ENCODE measurements around the gene ZNF777. TPM values are rescaled to one million over a fixed set of nuclear protein-coding genes. Genes with fewer than 3 reads are reported as not detected.
"Not testable (repeated sequence)": the region's sequence is repeated elsewhere in the genome, so short reads cannot be mapped to it uniquely, and the experiment has no call there.

The ZNF777 gene
- total RNA-seq, 1 donor = 7.2 TPM

DNA sequence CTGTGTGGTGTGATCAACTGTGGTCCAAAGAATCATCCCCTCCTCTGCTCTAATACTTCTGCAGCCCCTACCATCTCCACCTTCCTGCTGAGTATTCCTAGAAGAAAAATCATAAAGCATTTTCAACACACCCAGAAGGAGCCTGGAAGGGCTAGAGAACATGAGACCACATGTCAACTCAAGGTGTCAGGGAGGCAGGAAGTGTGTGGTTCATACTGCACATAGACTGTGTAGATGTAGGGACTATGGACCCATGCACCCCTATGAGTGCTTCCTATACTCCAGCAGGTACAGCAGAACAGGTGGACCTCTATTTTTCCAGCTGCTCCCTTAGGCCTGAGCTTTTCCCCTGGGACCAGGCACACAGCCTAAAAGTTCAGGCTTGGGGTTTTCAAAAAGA, 39.3 kb upstream of the ZNF777 start:
- no peak for DNase-seq (ENCODE audit: low read depth)
- H3K4me3 ChIP-seq (ENCODE audit: low read depth, low read length) = no peak overlapping the region
- TF ChIP-seq, protein P1, sequence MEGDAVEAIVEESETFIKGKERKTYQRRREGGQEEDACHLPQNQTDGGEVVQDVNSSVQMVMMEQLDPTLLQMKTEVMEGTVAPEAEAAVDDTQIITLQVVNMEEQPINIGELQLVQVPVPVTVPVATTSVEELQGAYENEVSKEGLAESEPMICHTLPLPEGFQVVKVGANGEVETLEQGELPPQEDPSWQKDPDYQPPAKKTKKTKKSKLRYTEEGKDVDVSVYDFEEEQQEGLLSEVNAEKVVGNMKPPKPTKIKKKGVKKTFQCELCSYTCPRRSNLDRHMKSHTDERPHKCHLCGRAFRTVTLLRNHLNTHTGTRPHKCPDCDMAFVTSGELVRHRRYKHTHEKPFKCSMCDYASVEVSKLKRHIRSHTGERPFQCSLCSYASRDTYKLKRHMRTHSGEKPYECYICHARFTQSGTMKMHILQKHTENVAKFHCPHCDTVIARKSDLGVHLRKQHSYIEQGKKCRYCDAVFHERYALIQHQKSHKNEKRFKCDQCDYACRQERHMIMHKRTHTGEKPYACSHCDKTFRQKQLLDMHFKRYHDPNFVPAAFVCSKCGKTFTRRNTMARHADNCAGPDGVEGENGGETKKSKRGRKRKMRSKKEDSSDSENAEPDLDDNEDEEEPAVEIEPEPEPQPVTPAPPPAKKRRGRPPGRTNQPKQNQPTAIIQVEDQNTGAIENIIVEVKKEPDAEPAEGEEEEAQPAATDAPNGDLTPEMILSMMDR (IDR thresholded peaks at IDR 0.05; ENCODE audit: insufficient read depth, low read length) = no peak

DNA sequence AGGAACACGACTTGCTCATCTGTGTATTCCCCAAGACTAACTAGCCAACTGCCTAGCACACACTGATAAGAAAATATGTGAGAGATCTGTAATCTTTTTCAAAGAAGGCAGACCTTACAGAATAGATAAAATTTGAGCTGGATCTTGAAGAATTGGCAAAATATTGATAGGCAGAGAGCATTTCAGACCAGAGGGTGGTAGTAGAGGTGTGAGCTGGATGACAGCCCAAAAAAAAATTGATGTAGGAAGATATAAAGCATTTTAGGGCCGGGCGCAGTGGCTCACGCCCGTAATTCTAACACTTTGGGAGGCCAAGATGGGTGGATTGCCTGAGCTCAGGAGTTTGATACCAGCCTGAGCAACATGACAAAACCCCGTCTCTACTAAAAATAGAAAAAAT, 37.9 kb upstream of the ZNF777 start:
- no peak overlapping the region for H3K4me3 ChIP-seq (ENCODE audit: low read depth, low read length)
- DNase-seq (ENCODE audit: low read depth) = no peak
- TF ChIP-seq, protein P1 (IDR thresholded peaks at IDR 0.05; ENCODE audit: insufficient read depth, low read length) = no peak

DNA sequence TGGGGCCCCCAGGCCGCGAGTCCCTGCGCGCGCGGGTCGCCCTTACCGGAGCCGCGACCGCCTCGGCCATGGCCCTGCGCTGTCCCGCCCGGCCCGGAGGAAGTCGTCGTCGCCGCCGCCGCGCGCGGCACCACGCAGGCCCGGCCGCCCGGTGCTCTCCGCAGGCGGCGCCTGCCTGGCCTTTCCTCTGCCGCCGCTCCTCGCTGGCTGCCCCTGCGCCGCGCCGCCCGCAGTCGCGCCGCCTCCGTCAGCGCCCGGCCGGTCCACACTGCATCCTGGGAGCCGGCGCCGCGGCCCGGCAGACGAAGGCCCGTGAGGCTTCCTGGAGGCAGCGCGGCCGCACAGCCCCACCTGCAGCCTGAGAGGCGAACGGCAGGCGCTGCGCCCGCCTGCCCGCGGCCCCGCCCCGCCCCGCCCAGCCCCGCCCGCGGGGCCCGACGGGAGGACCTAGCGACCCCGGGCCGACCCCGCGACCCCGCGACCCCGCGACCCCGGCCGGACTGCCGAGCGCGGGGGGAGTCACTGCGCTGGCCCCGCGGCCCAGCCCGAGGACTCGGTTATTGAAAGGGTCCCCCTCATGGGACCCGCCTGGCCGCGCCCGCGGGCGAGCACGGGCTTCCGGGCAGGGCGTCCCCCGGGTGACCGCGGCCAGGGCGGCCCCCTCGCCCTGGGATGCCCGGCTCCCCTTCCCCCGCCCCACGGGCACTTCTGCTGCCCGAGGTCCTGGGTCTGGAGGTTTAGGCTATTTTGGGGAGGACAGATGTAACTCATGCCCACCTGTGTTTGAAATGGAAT, 36.8 kb upstream of the ZNF777 start, which contains the start of gene ZNF746:
Gene ZNF746, minus strand, starts transcription at position 343 of the 795 bp plus-strand sequence. Its CDS starts 273 bp downstream, at position 70.
- peak; percentile 66 for DNase-seq (ENCODE audit: low read depth)
- TF ChIP-seq, protein P1 (IDR thresholded peaks at IDR 0.05; ENCODE audit: insufficient read depth, low read length) = peak; percentile 67
- peak within 1 kb of the TSS; percentile 83 for H3K4me3 ChIP-seq (ENCODE audit: low read depth, low read length)

DNA sequence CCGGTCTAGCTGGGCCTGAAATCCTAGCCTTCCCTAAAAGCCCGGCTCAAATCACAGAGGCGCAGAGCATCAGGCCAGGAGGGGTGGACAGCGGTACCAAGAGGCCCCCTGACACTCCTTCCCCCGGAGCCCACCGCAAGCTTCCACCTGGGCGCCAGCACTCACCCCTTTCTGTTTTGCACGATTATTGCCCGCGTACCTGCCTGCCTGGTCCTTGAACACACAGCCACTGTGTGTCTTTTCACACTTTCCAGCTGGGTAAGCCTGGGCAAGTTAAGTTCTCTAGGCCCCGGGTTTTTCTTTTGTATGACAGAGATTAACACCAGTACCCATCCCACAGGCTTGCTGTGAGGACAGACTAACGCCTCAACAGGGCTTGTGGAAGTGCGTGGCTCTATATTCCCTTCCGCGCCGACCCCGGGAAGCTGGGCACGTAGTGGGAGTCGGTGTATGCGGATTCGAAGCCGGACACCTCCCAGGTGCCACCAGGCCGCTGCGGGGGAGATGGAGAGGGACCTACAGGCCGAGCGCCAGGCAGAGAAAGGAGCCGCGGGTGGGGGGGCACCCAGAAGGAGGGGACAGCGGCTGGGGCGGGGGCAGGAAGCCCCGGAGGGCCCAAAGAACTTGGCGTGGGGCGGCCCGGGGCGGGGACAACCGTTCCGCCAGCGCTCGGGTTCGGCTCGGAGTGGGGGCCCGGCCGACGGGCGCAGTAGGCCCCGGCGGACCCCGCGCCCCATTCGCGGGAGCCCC, 36.0 kb upstream of the ZNF777 start:
- peak; percentile 29 for DNase-seq (ENCODE audit: low read depth)

DNA sequence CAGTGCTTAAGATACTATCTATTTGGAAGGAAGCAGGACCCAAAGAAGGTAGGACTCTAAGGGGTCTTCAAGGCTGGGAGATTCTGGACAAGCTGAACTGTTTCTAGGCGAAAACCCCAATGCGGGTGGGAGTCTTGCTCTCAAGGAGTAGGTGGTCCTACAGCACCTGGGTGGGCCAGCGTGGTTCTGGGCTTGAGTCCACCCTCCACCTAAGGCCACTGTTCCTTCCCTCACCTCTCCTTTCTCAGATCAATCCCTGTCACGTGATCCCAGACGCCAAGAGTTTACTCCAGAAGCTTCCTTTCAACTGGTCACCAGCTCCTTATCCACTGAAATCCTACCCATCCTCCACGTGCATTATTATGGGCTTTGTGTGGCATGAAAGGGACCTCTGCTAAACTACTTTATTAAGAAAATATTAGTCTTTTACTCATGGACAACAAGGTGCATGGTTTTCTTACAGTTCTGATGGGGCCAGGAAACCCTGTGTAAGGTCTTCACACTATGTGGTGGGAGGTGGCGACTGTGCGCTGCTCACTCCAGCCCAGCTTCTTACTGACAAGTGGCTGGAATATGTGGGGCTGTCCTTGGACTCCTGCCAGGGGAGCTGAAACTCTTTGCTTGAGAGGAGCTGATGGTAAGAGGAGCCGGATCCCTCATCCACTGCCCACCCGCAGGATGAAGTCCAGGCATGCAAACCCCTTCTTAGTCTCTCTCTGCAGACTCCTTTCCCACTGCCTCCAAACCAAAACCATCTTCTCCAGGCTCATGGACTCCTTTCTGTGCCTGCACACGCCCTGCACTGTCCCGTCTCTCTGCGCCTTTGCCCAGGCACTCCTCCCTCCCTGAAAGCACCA, 35.2 kb upstream of the ZNF777 start:
- H3K4me3 ChIP-seq (ENCODE audit: low read depth, low read length) = peak overlapping the region; percentile 83
- DNase-seq (ENCODE audit: low read depth) = peak; percentile 84
- TF ChIP-seq, protein P1 (IDR thresholded peaks at IDR 0.05; ENCODE audit: insufficient read depth, low read length) = no peak

More for the DNA sequence above, 36.0 kb upstream of the ZNF777 start:
- H3K4me3 ChIP-seq (ENCODE audit: low read depth, low read length) = peak overlapping the region; percentile 83
- TF ChIP-seq, protein P1 (IDR thresholded peaks at IDR 0.05; ENCODE audit: insufficient read depth, low read length) = no peak

DNA sequence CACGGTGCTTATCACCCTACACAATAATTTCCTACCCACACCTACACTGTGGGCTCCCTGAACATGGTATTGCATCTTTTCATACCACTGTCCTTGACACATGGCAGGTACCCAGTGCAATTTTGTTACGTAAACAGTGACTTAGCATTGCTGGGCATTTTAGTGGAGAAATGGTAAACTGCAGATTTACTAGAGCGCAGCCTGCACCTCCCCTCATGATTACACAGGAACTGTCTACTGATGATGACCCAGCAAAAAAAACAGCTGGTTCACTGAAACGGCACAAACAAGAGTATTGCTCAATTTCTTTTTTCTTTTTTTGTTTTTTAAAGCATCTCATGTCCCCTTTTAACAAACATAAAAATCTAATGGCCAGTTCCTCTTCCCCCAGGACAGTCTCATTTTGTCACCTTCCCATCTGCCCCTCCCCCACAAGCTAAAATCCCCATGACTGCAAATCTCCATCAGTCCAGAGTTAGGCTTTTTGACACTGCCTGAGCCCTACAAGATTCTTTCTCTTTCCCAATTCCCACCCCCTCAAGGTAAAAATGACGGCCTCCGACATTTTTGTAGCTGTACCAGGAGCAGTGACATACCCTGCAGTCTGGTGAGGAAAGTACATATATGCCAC, 34.0 kb upstream of the ZNF777 start:
- peak; percentile 45 for DNase-seq (ENCODE audit: low read depth)
- H3K4me3 ChIP-seq (ENCODE audit: low read depth, low read length) = no peak overlapping the region

DNA sequence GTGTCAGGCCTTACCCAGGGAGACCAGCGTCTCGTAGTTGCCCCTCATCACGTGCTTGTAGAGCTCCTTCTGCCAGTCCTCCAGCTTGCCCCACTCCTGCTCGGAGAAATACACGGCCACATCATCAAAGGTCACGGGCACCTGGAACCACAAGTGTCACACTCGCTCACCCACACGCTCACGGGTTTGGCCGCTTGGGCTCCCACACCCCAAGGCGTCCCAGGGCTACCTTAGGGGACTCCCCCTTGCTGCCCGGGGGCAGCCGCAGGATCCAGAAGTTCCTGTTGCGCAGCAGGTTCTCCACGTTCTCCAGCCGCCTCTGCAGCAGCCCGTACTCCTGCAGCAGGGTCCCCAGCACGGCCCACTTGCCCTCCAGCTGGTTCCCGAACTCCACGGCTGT, 33.1 kb upstream of the ZNF777 start:
- DNase-seq (ENCODE audit: low read depth); H3K4me3 ChIP-seq (ENCODE audit: low read depth, low read length): not testable (repeated sequence)

More for the DNA sequence above, 34.0 kb upstream of the ZNF777 start:
- TF ChIP-seq, protein P1 (IDR thresholded peaks at IDR 0.05; ENCODE audit: insufficient read depth, low read length) = no peak
